GM12891 (cell line): ENCODE results near the gene F2RL3.

ENCODE experiments used
- PAX5 ChIP-seq: IDR thresholded peaks from 2 replicates; pipeline ENCODE4 v1.6.1; 2011; ENCODE audit warnings: low read length, moderate library complexity, mild to moderate bottlenecking; ENCODE audit not compliant: insufficient read depth, severe bottlenecking
- POLR2A ChIP-seq: IDR thresholded peaks from 2 replicates; pipeline ENCODE4 v1.6.1; 2011; ENCODE audit warnings: low read depth, low read length, control low read depth
- POLR2AphosphoS5 ChIP-seq: IDR thresholded peaks from 2 replicates; pipeline ENCODE4 v1.6.1; 2011; ENCODE audit warnings: low read depth, low read length, control low read depth
- POU2F2 ChIP-seq: IDR thresholded peaks from 2 replicates; pipeline ENCODE4 v1.6.1; 2011; ENCODE audit warnings: low read depth, mild to moderate bottlenecking, control low read depth, low read length, moderate library complexity
- SPI1 ChIP-seq: IDR thresholded peaks from 2 replicates; pipeline ENCODE4 v1.6.1; 2011; ENCODE audit warnings: low read depth, low read length, control low read depth
- TAF1 ChIP-seq: IDR thresholded peaks from 2 replicates; pipeline ENCODE4 v1.6.1; 2011; ENCODE audit warnings: low read depth, low read length, control low read depth

DNA sequence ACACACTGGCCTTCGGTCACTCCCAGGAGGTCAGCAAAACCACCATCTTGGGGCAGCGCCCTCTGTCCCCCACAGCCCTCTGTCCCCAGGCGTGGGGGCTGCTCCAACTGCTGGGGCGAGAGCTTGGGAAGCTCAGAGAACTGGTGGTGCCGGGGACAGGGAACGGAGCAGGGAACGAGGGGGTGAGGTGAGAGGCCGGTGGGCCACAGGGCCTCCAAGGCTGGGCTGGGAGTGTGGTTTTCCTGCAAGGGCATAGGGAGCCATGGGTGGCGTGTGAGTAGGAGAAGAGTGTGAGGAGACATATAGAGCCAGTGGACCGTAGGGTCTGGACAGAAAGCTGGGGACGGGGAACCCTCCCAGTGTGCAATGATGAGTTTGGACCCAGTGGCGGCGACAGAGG lies 34.1 kb downstream of the F2RL3 start:
- TF ChIP-seq POLR2A = no peak
- TF ChIP-seq TAF1 = no peak
- no peak for TF ChIP-seq POLR2AphosphoS5
- TF ChIP-seq SPI1 = no peak
- TF ChIP-seq PAX5 = no peak
- no peak for TF ChIP-seq POU2F2
